LoVo (cell line): ENCODE measurements around the gene RNPC3.
A peak's percentile ranks its signal among the peaks of the same experiment; 100 is the strongest.

Experiments used
- DNase-seq: peaks from one replicate; pipeline ENCODE4 v3.0.0-alpha.2; 2016; ENCODE audit warnings: low spot score

Gene RNPC3, protein sequence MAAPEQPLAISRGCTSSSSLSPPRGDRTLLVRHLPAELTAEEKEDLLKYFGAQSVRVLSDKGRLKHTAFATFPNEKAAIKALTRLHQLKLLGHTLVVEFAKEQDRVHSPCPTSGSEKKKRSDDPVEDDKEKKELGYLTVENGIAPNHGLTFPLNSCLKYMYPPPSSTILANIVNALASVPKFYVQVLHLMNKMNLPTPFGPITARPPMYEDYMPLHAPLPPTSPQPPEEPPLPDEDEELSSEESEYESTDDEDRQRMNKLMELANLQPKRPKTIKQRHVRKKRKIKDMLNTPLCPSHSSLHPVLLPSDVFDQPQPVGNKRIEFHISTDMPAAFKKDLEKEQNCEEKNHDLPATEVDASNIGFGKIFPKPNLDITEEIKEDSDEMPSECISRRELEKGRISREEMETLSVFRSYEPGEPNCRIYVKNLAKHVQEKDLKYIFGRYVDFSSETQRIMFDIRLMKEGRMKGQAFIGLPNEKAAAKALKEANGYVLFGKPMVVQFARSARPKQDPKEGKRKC

DNA sequence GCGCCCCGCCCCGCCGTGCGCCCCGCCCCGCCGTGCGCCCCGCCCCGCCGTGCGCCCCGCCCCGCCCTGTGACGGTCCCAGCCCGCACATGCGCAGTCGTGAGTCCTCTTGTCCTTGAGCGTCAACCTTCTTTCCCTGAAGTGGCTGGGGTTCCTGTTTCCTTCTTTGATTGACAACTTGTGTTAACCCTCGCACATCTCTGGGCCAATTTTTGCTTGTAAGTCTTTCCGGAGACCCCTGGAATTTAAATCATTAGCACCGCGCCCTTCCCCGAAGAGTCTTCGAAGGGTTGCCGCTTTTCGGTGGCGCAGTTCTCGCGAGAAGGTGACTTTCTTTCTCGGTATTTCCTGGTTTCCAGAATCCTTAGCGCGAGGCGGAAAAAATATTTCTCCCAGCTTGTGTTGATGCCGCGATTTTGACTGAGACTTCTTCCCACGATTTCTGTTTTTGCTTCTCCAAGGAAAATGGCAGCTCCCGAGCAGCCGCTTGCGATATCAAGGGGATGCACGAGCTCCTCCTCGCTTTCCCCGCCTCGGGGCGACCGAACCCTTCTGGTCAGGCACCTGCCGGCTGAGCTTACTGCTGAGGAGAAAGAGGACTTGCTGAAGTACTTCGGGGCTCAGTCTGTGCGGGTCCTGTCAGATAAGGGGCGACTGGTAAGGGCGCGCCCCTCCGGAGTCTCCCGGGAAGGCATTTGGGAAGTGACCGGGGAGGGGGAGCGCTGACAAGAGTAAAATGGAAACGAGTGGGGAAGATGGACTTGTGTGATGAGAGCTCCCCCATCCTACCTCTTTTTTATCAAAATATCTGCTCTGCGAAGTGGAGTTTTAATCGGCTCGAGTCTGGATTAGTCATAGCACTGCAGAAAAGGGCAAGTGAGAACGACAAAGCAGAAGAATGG is at the start of gene RNPC3:
Gene RNPC3, plus strand, starts transcription at position 93 of the 901 bp plus-strand sequence. Its CDS starts 372 bp downstream, at position 465.
- peak; percentile 89 for DNase-seq

GRCh38 chr1:103477101-103477500 is 48.4 kb upstream of the RNPC3 start:
- no peak for DNase-seq

DNA sequence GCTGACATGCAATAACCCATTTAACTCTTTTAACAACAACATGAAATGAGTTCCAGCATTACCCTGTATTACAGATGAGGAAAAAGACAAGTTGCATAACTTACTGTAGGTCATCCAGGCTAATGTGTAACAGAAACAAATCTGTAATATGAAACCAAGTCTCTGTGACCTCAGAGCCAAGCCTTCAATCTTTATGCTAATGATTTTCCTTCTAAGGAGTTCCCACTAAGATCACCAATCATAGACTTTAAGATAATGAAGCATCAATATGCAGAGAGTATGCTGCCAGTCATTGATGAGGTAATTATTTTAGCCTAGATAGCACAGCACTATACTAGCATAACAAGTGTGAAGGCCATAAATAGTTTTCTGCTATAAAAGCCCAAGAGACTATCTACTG is 35.6 kb upstream of the RNPC3 start:
- DNase-seq = no peak

DNA sequence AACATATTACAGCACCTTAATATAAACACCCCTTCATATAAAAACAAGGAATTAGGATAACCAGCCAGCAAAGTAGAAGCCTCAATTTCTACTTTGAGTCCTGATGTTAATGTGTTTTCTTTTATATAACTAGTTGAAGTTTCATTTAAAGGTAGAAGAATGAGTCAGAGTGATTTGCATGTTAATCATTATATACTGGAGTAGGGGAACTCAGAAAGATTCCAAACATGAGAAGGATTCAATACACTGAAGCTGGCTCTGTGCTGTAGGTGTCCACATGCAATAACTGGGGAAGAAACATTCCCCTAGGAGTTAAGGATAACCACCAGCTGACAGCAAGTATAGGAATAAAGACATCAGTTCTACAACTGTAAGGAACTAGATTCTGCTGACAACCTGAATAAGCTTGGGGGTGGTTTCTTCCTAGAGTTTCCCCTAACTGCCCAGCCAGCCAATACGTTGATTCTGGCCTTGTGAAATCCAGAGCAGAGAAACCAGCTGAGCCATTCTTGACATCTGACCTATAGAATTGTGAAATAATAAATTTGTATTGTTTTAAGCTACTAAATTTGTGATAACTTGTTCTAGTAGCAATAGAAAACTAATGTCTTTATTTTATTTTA is 33.4 kb upstream of the RNPC3 start:
- DNase-seq = no peak

DNA sequence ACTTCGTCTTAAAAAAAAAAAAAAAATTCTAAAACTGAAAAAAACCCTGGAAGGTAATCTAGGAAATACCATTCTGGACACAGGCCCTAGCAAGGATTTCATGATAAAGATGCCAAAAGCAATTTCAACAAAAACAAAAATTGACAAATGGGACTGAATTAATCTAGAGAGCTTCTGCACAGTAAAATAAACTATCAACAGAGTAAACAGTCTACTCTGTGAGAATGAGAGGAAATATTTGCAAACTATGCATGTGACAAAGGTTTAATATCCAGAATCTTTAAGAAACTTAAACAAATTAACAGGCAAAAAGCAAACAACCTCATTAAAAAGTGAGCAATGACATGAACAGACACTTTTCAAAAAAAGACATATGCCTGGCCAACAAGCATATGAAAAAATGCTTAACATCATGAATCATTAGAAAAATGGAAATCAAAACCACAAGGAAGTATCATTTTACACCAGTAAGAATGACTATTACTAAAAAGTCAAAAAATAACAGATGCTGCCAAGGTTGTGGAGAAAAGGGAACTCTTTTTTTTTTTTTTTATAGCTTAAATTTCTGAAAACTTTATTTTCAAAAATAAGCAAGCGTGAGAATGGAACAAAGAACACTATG is 29.4 kb upstream of the RNPC3 start:
- no peak for DNase-seq

DNA sequence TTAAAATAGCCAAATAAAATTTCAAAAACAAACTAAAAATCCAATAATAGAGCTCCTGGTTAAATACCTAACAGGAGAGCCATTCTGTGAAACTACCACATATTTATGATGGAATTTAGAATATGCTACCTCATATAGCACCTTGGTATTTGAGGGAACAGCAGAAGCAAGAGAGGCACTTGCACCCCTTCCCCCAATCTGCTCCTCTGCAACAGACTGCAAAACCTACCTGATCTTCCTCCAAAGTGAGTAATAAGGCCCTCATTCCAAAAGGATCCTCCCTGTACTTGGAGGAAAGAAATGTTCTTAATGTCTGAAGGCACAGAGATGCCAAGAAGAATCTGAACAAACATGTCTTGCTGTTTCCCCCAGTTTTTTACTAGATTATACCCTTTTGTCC is 28.1 kb upstream of the RNPC3 start:
- DNase-seq = no peak

- no peak for DNase-seq
Measured at GRCh38 chr1:103509250-103509649, 16.2 kb upstream of the RNPC3 start.

- DNase-seq = no peak
Measured at GRCh38 chr1:103513711-103514110, 11.8 kb upstream of the RNPC3 start.

GRCh38 chr1:103514920-103515503 is 10.5 kb upstream of the RNPC3 start:
- DNase-seq = peak; percentile 22

- DNase-seq = no peak
Measured at GRCh38 chr1:103516283-103516682, 9.2 kb upstream of the RNPC3 start.

DNA sequence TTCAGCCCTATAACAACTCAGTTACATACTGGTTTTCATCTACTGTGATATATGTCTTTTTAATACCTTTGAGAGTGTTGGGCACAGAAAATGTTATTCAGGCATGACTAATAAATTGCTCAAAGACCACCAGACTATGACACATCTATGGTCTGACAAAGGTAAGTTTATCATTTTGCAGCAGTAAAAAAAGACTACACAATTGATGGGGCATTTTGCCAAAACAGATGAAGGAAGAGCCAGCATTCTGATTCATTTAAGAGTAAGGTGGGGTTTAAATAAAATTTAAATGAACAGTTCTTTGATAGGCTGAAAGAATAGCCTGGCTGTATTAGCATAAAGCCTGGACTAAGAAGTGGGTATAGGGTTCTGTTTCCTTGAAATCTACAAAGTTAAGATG is 8.8 kb upstream of the RNPC3 start:
- DNase-seq = no peak

DNA sequence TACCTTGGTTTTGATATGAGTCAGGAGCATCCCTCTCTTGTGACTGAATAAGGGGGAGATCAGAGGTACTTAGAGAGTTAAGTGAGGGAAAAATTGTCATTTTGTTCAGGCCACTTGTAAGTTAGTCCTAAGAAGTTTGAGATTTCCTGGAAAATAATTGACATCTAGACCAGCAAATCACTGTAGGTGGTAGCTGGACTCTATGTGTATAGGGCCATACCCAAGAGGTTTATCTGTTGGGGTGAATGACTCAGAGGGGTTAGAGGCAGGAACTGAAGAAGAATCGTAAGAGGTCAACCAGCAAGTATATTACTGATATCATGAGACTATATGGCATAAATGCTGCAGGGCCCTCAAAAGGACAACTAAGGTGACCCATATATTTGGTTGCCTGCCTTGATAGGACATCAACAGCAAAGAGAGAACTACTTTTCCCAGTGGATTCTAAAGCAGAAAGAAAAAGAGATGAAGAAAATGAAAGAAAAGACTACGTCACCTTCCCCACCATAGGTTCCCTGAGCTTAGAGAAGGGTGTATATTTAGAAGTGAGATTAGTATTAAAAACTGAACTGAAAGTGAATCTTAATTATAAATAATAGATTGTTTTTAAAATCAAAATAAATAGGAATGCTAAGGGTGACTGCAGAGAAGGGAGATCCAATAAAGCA is 8.0 kb upstream of the RNPC3 start:
- no peak for DNase-seq

- DNase-seq = no peak
Measured at GRCh38 chr1:103520822-103521221, 4.7 kb upstream of the RNPC3 start.

DNA sequence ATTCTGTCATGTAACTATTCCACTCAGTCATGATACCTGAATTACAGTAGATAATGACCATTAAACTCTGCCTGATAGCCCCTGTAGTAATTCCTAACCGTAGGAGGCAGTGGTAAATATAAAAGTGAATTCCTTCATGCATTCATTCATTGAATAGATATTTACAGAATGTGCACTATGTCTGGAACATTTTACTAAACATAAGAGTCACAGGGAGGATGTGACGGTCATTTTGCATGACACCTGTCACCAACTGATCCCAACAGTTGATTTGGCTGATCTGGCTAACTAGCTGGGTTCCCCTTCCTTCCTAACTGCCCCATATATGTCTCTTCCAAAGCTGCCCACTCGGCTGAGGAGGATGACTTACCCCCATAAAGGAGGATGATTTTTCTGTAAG is 2.2 kb upstream of the RNPC3 start:
- DNase-seq = no peak

GRCh38 chr1:103525114-103525606 is 339 bp upstream of the RNPC3 start:
- peak; percentile 68 for DNase-seq

GRCh38 chr1:103527331-103527730 is 1.8 kb downstream of the RNPC3 start:
- no peak for DNase-seq

- no peak for DNase-seq
Measured at GRCh38 chr1:103529746-103530145, 4.2 kb downstream of the RNPC3 start.

DNA sequence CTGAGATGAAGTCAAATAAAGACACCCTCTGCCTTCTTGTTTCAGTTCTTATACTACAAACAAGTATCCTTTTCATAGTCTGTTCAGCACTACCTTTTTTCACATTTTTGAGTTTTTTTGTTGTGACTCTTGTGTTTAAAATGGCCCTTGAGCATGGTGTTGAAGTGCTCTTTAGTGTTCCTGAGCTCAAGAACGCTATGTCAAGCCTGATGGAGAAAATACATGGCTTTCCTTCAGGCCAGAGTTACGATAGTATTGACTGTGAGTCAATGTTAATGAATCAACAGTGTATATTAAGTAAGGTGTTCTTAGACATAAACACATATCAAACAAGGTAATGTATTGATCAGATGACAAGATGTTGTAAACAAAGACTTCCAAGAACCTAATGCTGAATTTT is 12.7 kb downstream of the RNPC3 start:
- no peak for DNase-seq

DNA sequence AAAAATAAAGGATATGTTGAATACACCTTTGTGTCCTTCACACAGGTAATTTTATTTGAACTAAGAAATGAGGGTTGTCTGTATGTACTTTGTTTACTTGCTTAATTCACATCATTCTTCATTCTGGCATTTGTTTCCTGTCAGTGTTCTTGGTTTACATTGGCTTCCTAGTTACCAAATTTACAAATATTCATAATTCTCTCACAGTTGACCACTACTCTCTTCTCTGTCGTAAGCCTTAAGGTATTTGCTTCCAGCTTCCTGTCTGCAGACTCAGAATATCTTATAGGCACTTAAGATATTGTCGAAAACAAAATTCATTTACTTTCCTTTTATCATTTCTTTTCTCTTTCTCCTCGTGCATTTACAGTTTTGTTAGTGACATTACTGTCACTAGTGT is 15.9 kb downstream of the RNPC3 start:
- DNase-seq = no peak

GRCh38 chr1:103546496-103546895 is 21.0 kb downstream of the RNPC3 start:
- no peak for DNase-seq

GRCh38 chr1:103547840-103548239 is 22.3 kb downstream of the RNPC3 start:
- DNase-seq = no peak
